GM10266 (cell line): Measurements from ENCODE around the gene SP3.

Experiments used
- DNase-seq: peaks from one replicate; pipeline ENCODE4 v3.0.0; 2012; ENCODE audit errors: extremely low spot score
- TF ChIP-seq, protein P1 (sequence below): IDR thresholded peaks from 2 replicates; pipeline ENCODE4 v1.5.1; 2012; ENCODE audit warnings: mild to moderate bottlenecking, low read depth; ENCODE audit not compliant: control insufficient read depth, insufficient read depth; ENCODE audit errors: missing control alignments

The SP3 gene

DNA sequence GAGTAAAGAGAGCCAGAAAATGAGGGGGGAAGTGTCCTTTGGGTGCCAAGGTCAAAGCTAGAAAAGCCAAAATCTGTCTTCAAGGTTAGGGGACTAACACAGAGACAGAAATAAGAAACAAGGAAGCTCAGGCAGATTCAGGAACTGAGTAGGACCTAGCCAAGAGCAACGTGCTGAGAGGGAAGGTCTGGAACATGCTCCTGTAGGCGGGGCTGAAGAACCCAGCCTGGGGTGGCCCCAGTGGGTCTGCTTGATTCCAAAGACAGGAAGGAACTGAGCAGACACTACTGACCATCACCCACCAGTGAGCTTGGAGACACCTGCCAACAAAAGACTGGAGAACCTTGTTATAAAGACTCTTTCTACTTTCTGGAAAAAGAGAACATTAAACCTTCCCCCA is 105.1 kb downstream of the SP3 start:
- TF ChIP-seq, protein P1, sequence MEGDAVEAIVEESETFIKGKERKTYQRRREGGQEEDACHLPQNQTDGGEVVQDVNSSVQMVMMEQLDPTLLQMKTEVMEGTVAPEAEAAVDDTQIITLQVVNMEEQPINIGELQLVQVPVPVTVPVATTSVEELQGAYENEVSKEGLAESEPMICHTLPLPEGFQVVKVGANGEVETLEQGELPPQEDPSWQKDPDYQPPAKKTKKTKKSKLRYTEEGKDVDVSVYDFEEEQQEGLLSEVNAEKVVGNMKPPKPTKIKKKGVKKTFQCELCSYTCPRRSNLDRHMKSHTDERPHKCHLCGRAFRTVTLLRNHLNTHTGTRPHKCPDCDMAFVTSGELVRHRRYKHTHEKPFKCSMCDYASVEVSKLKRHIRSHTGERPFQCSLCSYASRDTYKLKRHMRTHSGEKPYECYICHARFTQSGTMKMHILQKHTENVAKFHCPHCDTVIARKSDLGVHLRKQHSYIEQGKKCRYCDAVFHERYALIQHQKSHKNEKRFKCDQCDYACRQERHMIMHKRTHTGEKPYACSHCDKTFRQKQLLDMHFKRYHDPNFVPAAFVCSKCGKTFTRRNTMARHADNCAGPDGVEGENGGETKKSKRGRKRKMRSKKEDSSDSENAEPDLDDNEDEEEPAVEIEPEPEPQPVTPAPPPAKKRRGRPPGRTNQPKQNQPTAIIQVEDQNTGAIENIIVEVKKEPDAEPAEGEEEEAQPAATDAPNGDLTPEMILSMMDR = no peak

DNA sequence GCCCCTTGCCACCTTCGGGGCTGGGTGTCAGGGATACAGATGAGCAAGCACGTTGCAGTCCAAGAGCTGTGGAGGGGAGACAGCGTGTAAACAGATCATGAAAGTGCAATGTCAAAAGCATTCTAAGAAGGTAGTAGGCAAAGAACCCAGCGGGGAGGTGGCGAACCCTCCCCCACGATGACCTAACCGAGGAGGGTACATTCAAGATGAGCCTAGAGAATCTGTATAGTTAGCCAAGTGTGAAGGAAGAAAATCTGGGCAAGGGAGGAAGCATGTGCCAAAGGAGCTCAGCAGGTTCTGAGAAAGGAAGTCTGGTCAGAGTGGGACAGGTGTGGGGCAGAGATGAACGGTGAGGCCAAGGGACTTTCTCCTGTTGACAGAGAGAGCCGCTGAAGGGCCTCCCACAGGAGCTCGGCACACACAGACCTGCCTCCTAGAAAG is 106.9 kb downstream of the SP3 start:
- TF ChIP-seq, protein P1 = no peak
- DNase-seq = no peak

More for the DNA sequence above, 105.1 kb downstream of the SP3 start:
- DNase-seq = no peak
